ENCODE results near the gene ME3. TPM values are rescaled to one million over a fixed set of nuclear protein-coding genes. Genes with fewer than 3 reads are reported as not detected.

ME3 gene
- total and polyA plus RNA-seq, 2 experiments from 2014 or later, result 3.5 to 17.2 TPM

- no peak overlapping the region for H3K27ac ChIP-seq
- H3K27me3 ChIP-seq, result no peaks in the 10 kb centered on the region
- TF ChIP-seq, protein P1, sequence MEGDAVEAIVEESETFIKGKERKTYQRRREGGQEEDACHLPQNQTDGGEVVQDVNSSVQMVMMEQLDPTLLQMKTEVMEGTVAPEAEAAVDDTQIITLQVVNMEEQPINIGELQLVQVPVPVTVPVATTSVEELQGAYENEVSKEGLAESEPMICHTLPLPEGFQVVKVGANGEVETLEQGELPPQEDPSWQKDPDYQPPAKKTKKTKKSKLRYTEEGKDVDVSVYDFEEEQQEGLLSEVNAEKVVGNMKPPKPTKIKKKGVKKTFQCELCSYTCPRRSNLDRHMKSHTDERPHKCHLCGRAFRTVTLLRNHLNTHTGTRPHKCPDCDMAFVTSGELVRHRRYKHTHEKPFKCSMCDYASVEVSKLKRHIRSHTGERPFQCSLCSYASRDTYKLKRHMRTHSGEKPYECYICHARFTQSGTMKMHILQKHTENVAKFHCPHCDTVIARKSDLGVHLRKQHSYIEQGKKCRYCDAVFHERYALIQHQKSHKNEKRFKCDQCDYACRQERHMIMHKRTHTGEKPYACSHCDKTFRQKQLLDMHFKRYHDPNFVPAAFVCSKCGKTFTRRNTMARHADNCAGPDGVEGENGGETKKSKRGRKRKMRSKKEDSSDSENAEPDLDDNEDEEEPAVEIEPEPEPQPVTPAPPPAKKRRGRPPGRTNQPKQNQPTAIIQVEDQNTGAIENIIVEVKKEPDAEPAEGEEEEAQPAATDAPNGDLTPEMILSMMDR (IDR thresholded peaks at IDR 0.05; ENCODE audit: low read depth, low read length), result no peak
- H3K4me3 ChIP-seq, result no peak overlapping the region
- H3K9me3 ChIP-seq (ENCODE audit: low read depth), result no peaks in the 10 kb centered on the region
- peak in 1 of 2 donors; percentile 53 for DNase-seq (ENCODE audit: low read depth in 1 of 2, low spot score in 1 of 2)
- H3K36me3 ChIP-seq, result no peaks in the 10 kb centered on the region
- no peaks in the 10 kb centered on the region for H3K4me1 ChIP-seq (ENCODE audit: low read depth)
These were observed 21.1 kb upstream of the ME3 start for GRCh38 chr11:86693518-86693917.

- no peak overlapping the region for H3K27ac ChIP-seq
- no peaks in the 10 kb centered on the region for H3K4me1 ChIP-seq (ENCODE audit: low read depth)
- no peak overlapping the region for H3K4me3 ChIP-seq
- DNase-seq (ENCODE audit: low read depth in 1 of 2, low spot score in 1 of 2), result no peak
- H3K9me3 ChIP-seq (ENCODE audit: low read depth), result no peaks in the 10 kb centered on the region
- H3K36me3 ChIP-seq, result no peaks in the 10 kb centered on the region
- TF ChIP-seq, protein P1 (IDR thresholded peaks at IDR 0.05; ENCODE audit: low read depth, low read length), result no peak
- H3K27me3 ChIP-seq, result no peaks in the 10 kb centered on the region
These were observed 20.3 kb upstream of the ME3 start for GRCh38 chr11:86692746-86693145.

DNA sequence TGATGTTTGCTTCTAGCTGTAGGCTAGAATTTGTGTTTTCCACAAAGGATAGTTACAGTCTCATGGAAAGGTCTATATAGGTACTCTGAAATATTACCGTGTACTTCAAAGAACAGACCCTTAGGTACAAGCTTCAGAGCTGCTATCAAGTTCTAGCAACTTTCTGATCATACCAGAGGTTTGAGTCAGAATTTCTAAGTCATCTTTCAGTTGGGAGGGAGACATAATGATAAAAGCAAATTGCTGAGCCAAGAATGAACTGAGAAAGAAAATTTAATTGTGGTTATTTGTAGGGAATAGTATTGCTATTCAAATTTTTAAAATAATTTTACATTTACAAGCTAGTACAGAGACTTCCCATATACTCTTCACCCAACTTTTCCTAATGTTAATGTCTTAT, 19.9 kb upstream of the ME3 start:
- TF ChIP-seq, protein P1 (IDR thresholded peaks at IDR 0.05; ENCODE audit: low read depth, low read length), result no peak
- Histone ChIP-seq H3K4me1 (ENCODE audit: low read depth) (no peaks in the 10 kb centered on the region), H3K36me3 (no peaks in the 10 kb centered on the region), H3K4me3 (no peak overlapping the region), H3K9me3 (ENCODE audit: low read depth) (no peaks in the 10 kb centered on the region), H3K27me3 (no peaks in the 10 kb centered on the region), H3K27ac (no peak overlapping the region)
- DNase-seq (ENCODE audit: low read depth in 1 of 2, low spot score in 1 of 2), result peak in 1 of 2 donors; percentile 27

DNA sequence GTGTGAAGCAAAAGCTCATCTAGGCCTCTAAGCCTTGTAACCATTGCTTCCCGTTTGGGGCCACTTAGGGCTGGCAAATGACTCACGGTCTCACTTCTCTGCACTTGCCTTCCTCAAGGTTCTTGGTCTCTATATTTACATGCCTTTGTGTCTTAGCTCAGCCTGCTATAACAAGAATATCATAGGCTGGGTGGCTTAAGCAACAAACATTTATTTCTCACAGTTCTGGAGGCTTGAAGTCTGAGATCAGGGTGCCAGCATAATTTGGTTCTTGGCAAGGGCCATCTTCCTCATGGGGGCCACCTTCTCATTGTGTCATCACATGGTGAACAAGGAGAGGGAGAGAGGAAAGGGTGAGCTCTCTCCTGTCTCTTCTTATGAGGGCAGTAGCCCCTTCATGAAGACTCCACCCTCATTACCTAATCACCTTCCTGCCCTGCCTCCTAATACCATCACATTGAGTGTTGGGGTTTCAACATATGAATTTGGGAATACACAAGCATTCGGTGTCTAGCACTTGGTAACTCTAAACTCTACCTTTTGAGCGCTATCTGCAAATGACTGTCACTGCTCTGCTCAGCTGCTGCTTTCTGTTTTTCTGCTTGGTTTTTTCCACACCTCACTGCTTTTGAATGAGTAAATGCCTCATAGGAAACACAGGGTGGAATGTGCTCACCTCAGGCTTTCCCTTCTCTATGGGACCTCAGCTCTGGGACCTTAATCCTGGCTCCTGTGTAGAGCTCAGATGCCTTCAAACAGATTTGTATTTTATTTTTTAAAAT, 16.2 kb upstream of the ME3 start:
- Histone ChIP-seq H3K4me3 (no peak overlapping the region), H3K27ac (no peak overlapping the region)

GRCh38 chr11:86687185-86687778, 14.9 kb upstream of the ME3 start:
- no peaks in the 10 kb centered on the region for H3K27me3 ChIP-seq
- no peaks in the 10 kb centered on the region for H3K4me1 ChIP-seq (ENCODE audit: low read depth)
- TF ChIP-seq, protein P1 (IDR thresholded peaks at IDR 0.05; ENCODE audit: low read depth, low read length), result no peak
- no peaks in the 10 kb centered on the region for H3K9me3 ChIP-seq (ENCODE audit: low read depth)
- H3K36me3 ChIP-seq, result no peaks in the 10 kb centered on the region
- no peak overlapping the region for H3K27ac ChIP-seq
- H3K4me3 ChIP-seq, result no peak overlapping the region
- no peak for DNase-seq (ENCODE audit: low read depth in 1 of 2, low spot score in 1 of 2)

More for the DNA sequence above, 16.2 kb upstream of the ME3 start:
- TF ChIP-seq, protein P1 (IDR thresholded peaks at IDR 0.05; ENCODE audit: low read depth, low read length), result no peak
- no peaks in the 10 kb centered on the region for H3K27me3 ChIP-seq
- H3K9me3 ChIP-seq (ENCODE audit: low read depth), result no peaks in the 10 kb centered on the region
- no peaks in the 10 kb centered on the region for H3K36me3 ChIP-seq
- peak in 1 of 2 donors; percentile 39 for DNase-seq (ENCODE audit: low read depth in 1 of 2, low spot score in 1 of 2)
- H3K4me1 ChIP-seq (ENCODE audit: low read depth), result no peaks in the 10 kb centered on the region

Measured in cardiac muscle cell (in vitro differentiated cells and primary cell).